GM21423 (cell line): Measurements from ENCODE around the gene NCK2.

Source experiments
- ATAC-seq: cut with Tn5 transposase; IDR thresholded peaks from one replicate; pipeline ENCODE4 v1.9.1; 2021; ENCODE audit warnings: mild to moderate bottlenecking, moderate library complexity; ENCODE audit not compliant: unreplicated experiment

The NCK2 gene

DNA sequence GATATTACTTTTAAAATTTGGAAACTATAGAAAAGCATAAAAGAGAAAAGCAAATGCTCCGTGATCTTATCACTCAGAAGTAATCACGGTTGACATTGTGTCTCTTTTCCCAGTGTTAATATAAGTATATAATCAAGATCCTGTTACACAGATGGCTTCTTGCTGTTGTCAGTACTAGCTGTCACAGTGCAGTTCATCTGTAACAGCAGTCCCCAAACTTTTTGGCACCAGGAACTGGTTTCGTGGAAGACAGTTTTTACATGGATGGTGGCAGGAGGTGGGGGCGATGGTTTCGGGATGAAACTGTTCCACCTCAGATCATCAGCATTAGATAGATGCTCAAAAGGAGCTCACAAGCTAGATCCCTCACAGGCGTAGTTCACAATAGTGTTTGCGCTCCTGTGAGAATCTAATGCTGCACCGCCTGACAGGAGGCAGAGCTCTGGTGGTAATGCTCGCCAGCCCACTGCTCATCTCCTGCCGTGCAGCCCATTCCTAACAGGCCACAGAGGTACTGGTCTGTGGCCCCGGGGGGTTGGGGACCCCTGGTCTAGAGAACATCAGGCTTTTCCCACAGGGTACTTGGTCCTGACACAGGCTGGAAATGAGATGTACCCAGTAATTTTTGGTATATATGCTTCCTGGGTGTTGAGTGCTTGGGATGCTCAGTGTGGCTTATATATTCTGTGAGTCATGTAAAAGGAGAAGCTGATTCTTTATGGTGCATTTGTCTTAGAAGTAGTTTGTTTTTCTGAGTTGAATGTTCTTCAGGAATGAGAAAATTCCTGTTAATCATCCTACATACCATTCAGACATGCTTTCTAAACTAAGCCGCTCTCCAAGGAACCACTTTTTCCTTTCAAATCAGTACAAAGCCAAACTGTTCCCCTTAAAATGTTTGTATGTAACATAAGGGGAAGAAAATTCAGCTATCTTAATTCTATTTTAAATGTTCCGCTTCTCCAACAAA is 121.8 kb downstream of the NCK2 start:
- no peak for ATAC-seq

DNA sequence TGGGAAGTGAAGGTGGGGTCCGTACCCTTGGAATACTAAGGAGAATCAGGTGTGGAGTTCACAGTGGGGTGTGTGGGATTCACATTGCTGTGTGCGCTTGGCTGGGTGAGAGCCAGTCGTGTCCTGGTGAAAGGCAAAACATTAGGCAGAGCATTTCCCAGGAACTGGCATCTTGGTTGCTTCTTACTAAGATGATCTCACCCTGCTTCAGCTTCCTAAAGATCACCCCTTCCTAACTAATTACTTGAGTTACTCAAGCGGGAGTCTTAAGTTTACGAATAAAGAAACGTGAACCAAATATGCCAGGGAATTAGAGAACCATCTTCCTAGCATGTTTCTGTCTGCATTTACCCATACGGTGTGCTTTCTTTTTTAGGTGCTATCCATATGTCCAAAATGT is 122.9 kb downstream of the NCK2 start:
- no peak for ATAC-seq

DNA sequence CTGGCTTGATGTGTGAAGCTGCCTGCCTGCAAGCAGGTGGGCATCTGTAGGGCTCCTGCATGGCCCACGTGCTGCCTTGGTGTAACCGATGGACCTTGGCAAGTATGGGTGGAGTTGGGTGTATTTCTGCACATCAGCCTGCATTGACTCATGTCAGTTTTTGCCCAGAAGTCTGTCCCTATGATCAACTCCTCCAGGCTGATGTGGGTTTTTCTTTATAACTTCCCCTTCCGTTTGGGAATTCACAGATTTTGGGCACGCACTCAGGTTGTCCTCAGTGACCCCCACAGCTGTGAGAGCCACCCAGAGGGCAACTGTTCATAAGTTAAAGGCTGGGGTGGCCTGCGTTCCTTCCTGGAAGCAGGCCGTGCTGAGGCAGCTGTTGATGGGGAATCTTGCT is 123.3 kb downstream of the NCK2 start:
- no peak for ATAC-seq

DNA sequence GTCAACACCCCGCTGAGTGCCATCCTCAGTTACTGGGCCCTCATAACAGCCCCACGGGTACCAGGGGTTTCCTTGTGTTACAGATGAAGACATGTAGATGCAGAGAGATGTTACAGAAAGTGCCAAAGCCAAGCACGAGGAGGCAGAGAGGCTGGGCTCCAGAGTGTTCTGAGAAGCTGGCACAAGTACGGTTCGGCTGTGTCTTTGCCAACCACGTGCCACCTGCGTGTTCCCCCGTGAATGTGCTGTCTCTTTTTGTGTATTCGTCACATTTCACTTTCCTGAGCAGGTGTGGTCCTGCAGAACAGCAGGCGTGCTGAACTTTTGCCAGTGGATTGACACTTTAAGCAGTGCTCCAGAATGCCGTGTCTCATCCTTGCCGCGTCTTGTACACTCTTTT is 124.6 kb downstream of the NCK2 start:
- no peak for ATAC-seq

DNA sequence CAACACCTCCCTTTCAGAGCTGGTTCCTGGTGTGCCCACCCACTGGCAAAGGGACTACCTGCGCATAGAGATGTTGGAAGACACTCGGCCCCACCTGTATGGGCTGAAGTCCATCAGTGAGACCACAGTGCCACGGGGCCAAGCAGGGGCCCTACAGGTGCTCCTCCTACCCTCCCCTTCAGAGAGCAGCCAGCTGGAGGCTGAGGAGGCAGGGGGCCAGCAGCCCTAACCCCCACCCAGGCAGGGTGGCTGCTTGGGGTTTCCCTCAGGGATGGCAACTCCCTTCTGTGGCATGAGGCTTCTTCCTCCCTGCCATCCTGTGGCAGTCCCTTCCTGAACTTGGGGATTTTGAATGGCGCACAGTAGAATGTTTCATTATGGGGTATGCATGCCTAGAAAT is 125.3 kb downstream of the NCK2 start:
- no peak for ATAC-seq

DNA sequence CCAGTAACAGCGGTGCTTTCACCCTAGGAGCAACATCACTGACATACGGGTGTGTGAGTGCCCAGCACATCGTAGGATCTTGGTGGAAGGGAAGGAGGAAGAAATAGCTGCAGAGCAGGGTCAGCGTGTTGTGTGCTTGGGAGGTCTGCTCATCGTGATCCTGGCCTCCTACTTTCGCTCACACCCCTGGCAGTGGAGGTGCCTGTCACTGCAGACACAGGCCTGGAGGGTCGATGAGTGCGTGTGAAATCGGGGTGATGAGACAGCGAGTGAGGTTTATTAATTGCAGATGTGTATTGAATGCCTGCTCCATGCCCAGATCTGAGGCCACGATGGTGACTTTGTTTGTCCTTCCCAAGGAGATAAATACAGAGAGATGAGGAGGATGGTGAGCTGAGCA is 126.1 kb downstream of the NCK2 start:
- ATAC-seq, result no peak

DNA sequence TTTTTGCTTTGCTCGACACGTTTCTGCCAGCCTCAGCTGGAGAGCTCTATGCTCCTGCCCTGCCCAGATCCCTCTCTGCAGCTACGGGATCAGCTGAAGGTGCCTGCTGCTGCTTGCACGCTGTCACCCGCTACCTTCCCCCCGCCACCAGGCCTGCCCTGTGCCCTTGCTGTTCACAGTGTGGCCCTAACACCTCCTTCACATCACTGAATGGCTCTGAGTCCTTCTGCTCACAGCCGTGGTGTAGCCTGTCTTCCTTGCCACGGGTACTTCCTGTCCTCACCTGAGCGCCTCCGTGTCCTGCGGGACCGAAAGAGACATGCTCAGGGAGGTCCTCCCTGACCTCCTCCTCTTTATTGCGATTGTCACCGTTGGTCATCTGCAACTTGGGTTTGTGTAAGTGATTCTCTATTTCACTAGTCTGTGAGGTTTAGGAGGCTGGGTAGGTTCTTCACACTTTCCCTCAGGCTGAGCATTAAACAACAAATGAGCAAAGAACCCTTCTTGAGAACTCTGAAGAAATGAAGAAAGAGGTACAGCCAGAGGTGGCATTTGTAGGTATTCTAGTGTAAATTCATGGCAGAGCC is 127.5 kb downstream of the NCK2 start:
- no peak for ATAC-seq

DNA sequence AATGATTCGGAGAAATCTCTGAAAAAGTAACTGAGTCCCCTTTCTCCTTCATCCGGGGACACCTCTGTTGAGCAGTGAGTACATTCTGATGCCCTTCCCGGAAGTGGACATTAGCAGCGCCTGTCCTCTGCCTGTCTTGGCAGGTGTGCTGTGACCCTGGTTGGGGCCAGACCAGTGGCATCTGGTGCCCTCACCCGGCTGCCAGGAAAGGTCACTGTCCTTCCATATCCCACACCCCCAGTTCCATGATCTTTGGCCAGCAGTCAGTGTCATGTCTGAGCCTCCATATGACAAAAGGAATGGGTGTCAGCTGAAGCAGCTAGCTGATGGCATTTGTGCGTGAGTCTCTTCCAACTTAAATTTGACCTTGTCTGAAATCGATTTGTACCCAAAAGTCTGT is 128.1 kb downstream of the NCK2 start:
- no peak for ATAC-seq

DNA sequence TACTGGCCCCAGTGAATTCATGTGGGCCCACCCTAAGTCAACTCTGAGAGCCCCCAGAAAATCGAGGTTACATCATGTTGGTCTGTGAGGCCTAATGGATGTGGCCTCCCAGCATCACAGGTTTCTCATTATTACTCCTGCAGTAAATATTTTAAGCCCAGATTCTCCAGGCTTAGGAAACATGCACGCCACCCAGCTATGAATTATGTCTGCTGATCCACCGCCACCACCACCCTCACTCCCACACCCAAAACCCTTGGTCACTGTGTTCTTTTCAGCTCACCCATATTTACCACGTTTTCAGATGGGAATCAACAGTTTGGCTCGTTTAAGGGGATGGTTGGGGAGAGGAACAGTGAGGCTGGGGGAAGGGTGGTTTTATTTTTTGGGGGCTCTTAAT is 128.6 kb downstream of the NCK2 start:
- peak; percentile 1 for ATAC-seq

DNA sequence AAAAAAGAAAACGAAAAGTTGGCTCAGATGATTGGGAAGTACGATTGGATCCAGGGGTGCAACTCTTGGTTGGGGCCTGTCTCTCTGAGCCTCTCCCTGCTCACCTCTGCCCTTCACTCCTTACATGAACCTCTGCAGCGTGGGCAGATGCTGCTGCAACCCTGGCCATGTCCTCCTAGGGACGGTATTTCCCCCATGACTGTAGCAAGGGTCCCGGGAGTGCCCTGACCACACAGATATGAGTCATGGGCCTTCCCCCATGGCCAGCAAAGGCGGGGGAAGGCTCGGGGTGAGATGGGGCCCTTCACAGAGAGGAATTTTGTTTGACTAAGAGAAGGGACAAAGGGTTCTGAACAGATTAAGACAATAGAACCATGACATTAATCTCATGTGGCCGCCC is 129.0 kb downstream of the NCK2 start:
- peak; percentile 83 for ATAC-seq

DNA sequence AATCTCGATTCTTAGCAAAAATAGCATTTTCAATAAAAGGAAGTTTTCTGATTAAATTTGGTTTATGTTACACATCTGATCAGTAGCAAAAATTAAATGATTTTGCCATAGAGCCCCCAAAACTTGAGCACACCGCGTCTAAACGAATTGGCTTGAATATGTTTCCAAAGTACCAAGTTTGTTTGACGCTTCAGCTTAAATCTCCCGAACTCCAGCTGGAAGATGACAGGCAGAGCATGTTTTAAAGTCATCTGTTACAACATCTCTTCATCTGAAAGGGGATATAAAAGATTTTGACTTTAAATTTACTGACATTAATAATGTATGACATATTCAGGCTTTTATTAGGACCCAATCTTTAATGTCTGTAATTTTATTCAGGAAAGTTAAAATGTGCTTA is 129.8 kb downstream of the NCK2 start:
- no peak for ATAC-seq

DNA sequence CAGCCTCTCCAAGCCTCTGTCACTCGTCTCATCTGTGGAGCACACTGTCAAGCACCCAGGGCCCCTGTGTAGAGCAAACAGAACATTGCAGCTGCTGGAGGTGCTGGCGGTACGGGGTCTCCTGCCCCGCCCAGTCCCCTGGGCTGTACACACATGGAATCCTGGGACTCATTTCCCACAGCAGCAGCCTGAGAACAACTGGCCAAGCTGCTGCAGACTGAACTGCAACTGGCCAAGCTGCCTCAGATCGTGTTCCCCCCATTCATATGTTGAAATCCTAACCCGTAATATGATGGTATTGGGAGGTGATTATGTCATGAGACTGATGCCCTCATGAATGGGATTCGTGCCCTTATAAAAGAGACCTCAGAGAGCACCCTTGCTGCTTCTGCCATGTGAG is 130.5 kb downstream of the NCK2 start:
- ATAC-seq, result no peak

DNA sequence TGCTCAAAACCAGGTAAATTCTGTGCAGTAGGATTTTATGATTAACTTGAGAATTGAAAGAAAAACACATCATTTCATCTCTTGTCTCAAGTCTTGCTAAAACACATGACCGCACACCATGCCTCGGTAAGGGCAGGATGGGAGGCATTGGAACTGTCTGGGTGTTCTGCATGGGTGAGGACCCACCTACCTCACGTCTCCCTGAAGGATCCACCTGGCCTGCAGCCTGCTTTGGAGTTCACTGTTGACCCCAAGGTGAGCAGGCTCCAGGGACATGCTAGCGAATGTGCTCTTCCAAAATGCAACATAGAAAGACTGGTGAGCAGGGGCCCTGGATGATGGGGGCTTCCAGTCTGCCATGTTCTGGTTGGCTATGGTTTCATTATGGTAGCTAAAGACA is 131.5 kb downstream of the NCK2 start:
- ATAC-seq, result no peak

DNA sequence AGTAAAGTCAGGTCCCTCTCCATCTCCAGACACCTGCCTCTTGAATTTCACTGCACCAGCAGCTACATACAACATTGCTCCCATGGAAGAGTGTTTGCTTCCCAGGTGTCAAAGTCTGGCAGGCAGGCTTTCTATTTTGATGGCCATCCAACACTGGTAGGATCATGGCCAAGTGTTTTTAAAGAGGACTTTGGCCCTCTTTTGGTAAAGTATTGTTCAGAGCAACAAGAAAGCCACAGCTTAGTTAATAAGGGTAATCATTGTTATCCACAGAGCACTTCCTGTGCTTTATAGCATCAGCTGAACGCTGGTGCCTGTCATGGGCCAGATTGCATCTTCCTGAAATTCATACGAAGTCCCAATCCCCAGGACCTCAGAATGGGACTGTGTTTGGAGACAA is 133.2 kb downstream of the NCK2 start:
- peak; percentile 39 for ATAC-seq

DNA sequence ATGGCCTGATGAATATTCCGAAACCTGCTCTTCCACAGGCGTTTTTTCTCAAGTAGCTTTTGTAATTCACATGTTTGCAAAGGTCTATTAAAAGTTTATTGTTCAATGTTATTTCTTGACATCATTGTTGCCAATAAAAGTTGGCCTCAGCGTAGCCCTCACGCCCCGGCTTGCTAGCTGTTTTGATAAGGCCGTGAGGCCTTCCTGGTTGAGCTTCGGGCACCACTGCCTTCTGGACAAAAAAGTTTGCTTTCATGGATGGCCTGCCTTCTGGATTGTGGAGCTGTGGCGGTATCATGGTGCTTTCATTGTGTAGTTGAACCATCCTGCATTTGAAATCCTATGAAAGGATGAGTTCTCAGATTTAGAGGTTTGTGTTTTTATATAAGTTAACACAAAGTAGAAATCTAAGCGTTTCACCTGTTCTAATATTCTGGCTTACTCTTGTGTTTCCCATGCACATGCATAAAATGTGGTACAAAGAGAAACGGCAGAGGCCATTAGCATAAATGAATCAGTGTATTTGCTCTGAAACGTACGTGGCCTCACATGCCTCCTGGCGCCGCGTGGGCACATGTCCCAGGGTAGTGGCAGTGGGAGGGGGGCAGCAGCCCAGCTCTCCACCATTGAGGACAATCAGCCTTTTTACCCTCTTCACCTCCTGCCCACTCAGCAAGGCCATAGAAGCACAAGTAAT is 134.5 kb downstream of the NCK2 start:
- no peak for ATAC-seq

DNA sequence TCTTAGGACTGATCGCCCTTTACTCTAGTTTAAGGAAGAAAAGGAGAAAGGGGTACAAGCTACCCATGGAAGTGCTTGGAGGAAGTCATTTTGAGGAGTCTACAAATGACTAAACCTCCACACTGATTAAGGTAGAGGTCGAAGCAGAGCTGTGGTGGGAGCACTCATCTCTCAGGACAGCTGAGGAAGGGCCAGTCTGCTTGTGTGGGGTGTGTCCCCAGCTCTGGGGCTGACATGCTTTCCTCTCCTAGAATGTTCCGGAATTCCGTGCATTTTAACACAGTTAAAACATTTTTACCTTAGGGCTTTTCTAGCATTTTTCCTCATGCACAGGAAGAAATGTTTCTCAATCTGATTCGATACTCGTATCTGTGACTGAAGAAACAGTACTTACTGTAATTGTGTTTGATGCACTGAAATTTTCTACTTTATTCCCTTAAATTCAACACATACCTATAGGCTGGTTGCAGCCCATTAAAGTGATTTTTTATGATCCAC is 135.1 kb downstream of the NCK2 start:
- no peak for ATAC-seq

DNA sequence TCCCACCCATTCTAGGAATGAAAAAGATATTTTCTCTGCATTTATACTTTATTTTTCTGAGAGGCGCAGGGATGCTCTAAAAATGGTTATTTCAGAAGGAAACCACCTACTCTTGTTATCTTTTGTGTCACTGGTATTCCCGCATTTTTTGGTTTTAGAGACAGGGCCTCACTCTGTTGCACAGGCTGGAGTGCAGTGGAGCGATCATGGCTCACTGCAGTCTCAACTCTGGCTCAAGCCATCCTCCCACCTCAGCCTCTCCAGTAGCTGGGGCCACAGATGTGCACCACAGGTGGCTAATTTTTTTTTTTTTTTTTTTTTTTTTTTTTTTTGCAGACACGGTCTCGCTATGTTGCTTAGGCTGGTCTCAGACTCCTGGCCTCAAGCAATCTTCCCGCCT is 135.9 kb downstream of the NCK2 start:
- ATAC-seq, result no peak

DNA sequence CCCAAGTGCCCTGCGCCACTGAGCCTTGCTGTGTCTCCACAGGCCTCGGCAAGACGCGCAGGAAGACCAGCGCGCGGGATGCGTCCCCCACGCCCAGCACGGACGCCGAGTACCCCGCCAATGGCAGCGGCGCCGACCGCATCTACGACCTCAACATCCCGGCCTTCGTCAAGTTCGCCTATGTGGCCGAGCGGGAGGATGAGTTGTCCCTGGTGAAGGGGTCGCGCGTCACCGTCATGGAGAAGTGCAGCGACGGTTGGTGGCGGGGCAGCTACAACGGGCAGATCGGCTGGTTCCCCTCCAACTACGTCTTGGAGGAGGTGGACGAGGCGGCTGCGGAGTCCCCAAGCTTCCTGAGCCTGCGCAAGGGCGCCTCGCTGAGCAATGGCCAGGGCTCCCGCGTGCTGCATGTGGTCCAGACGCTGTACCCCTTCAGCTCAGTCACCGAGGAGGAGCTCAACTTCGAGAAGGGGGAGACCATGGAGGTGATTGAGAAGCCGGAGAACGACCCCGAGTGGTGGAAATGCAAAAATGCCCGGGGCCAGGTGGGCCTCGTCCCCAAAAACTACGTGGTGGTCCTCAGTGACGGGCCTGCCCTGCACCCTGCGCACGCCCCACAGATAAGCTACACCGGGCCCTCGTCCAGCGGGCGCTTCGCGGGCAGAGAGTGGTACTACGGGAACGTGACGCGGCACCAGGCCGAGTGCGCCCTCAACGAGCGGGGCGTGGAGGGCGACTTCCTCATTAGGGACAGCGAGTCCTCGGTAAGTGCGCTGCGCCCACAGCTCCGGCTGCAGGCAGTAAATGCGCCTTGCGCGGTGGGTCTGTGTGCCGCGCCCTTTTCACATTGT is 136.8 kb downstream of the NCK2 start:
- ATAC-seq, result no peak

DNA sequence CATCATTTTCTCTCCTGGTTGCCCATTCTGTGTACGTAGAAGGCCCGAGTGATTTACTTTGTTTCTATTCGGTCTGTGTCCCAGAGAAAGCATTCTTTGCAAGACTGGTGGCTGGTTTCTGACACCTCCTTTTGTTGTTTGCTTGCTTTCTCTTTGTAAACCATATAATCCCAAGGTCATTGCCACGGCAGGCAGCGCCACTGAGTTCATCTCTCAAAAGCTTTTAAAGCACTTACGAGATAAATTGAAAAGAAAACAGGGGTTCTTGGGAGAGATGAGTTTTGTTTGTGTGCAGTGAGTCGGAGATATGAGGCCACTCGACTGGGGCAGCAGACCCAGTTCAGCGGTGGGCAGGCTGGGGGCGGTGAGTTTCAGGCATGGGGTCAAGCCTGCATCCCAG is 137.6 kb downstream of the NCK2 start:
- no peak for ATAC-seq

DNA sequence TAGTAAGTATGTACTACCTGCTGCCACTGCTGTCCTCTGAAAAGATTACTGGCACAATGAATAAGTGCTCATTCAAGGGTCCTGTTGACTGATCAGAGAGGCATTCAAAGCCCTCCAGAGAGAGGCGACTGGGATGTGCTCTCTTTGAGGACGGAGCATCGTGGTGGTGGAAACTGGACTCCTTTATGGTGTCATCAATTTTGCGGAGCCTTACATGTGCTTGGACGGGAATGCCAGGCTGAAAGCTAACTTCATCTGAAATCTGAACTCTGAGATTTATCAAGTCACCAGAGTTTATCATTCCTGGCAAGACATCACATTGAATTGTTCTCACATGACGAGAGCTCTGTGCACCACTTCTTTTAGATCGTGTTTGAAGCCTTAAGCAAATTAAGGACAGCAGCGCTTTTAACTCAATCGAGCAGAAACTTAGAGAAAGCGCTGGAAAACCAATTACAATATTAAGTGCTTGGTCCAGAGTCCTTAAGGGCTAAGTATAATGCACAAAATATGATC is 138.3 kb downstream of the NCK2 start:
- no peak for ATAC-seq
